ENCODE data around the gene CLNK.

GRCh38 chr4:10635091-10635490 lies 49.5 kb downstream of the CLNK start:
- TF ChIP-seq CTCF (IDR thresholded peaks at IDR 0.05), result no peak
- no peak for TF ChIP-seq POLR2A (IDR thresholded peaks at IDR 0.05)
